HG03095 (cell line): ENCODE results near the gene EFR3B.

ENCODE experiments used
- ATAC-seq: cut with Tn5 transposase; IDR thresholded peaks from one replicate; pipeline ENCODE4 v1.9.1; 2021; ENCODE audit warnings: moderate library complexity; ENCODE audit not compliant: unreplicated experiment

EFR3B gene

GRCh38 chr2:25176541-25177181 lies 134.8 kb downstream of the EFR3B start:
- no peak for ATAC-seq

GRCh38 chr2:25177211-25177611 lies 135.3 kb downstream of the EFR3B start:
- no peak for ATAC-seq

- no peak for ATAC-seq
Measured at GRCh38 chr2:25178976-25179375, 137.1 kb downstream of the EFR3B start.

- no peak for ATAC-seq
Measured at GRCh38 chr2:25184254-25184653, 142.4 kb downstream of the EFR3B start.

GRCh38 chr2:25187729-25188350 lies 146.0 kb downstream of the EFR3B start:
- no peak for ATAC-seq

- ATAC-seq: no peak
Measured at GRCh38 chr2:25188405-25188804, 146.5 kb downstream of the EFR3B start.

GRCh38 chr2:25190536-25190935 lies 148.7 kb downstream of the EFR3B start:
- ATAC-seq: no peak

- ATAC-seq: no peak
Measured at GRCh38 chr2:25194576-25195122, 152.8 kb downstream of the EFR3B start.

- ATAC-seq: no peak
Measured at GRCh38 chr2:25197336-25198208, 155.7 kb downstream of the EFR3B start.

GRCh38 chr2:25198209-25198525 lies 156.3 kb downstream of the EFR3B start:
- ATAC-seq: no peak

GRCh38 chr2:25198576-25198975 lies 156.7 kb downstream of the EFR3B start:
- ATAC-seq: no peak

GRCh38 chr2:25201265-25201664 lies 159.4 kb downstream of the EFR3B start:
- ATAC-seq: no peak

- no peak for ATAC-seq
Measured at GRCh38 chr2:25201794-25202193, 159.9 kb downstream of the EFR3B start.

- ATAC-seq: no peak
Measured at GRCh38 chr2:25202275-25202674, 160.4 kb downstream of the EFR3B start.

- no peak for ATAC-seq
Measured at GRCh38 chr2:25204190-25204838, 162.4 kb downstream of the EFR3B start.

- ATAC-seq: no peak
Measured at GRCh38 chr2:25207078-25207545, 165.2 kb downstream of the EFR3B start.
